H9 (cell line): Measurements from ENCODE around the gene CENPP. TPM values are rescaled to one million over a fixed set of nuclear protein-coding genes. Genes with fewer than 3 reads are reported as not detected.
A peak's percentile ranks its signal among the peaks of the same experiment; 100 is the strongest.
"Not testable (repeated sequence)": the region's sequence is repeated elsewhere in the genome, so short reads cannot be mapped to it uniquely, and the experiment has no call there.

ENCODE experiments used
- DNase-seq: peaks from one replicate; pipeline ENCODE4 v3.0.0-alpha.2; 2017
- H2AFZ ChIP-seq: one replicate; pipeline ENCODE4 v1.6.1; 2013; ENCODE audit warnings: mild to moderate bottlenecking, low read length, control low read depth, moderate library complexity
- H2AK5ac ChIP-seq: 2 replicates; pipeline ENCODE4 v1.6.1; 2013; ENCODE audit warnings: low read length, control low read depth, mixed read lengths; ENCODE audit not compliant: insufficient read length
- H2BK120ac ChIP-seq: one replicate; pipeline ENCODE4 v1.6.1; 2013; ENCODE audit warnings: low read depth, mild to moderate bottlenecking, low read length, control low read depth, inconsistent platforms; ENCODE audit not compliant: poor library complexity, severe bottlenecking
- H2BK12ac ChIP-seq: 2 replicates; pipeline ENCODE4 v1.6.1; 2013; ENCODE audit warnings: low read length, control low read depth, mixed read lengths, low read depth; ENCODE audit not compliant: insufficient read length
- H2BK15ac ChIP-seq: 2 replicates; pipeline ENCODE4 v1.6.1; 2013; ENCODE audit warnings: low read depth, low read length, control low read depth
- H2BK20ac ChIP-seq: one replicate; pipeline ENCODE4 v1.6.1; 2013; ENCODE audit warnings: low read depth, mild to moderate bottlenecking, low read length, control low read depth, inconsistent platforms; ENCODE audit not compliant: poor library complexity, severe bottlenecking
- H2BK5ac ChIP-seq: 2 replicates; pipeline ENCODE4 v1.6.1; 2013; ENCODE audit warnings: low read length, control low read depth, mixed read lengths; ENCODE audit not compliant: insufficient read length
- H3K14ac ChIP-seq: 2 replicates; pipeline ENCODE4 v1.6.1; 2013; ENCODE audit warnings: low read length, control low read depth; ENCODE audit not compliant: insufficient read depth
- H3K18ac ChIP-seq: 2 replicates; pipeline ENCODE4 v1.6.1; 2013; ENCODE audit warnings: low read depth, mild to moderate bottlenecking, mixed read lengths, low read length, control low read depth; ENCODE audit not compliant: insufficient read length
- H3K23ac ChIP-seq: 2 replicates; pipeline ENCODE4 v1.6.1; 2013; ENCODE audit warnings: low read length, control low read depth, mixed read lengths, low read depth; ENCODE audit not compliant: insufficient read length
- H3K23me2 ChIP-seq: 2 replicates; pipeline ENCODE4 v1.6.1; 2013; ENCODE audit warnings: low read depth, mild to moderate bottlenecking, mixed read lengths, low read length, control low read depth; ENCODE audit not compliant: insufficient read length, poor library complexity, severe bottlenecking
- H3K27ac ChIP-seq: 2 replicates; pipeline ENCODE4 v1.5.1; 2013; ENCODE audit warnings: low read length, control low read depth, mixed read lengths, low read depth; ENCODE audit not compliant: insufficient read length
- H3K27me3 ChIP-seq: 2 replicates; pipeline ENCODE4 v1.6.1; 2013; ENCODE audit warnings: low read length, control low read depth, inconsistent platforms; ENCODE audit not compliant: insufficient read depth
- H3K4ac ChIP-seq: 2 replicates; pipeline ENCODE4 v1.6.1; 2013; ENCODE audit warnings: low read depth, mild to moderate bottlenecking, control low read depth, inconsistent platforms, low read length, moderate library complexity
- H3K4me1 ChIP-seq: 2 replicates; pipeline ENCODE4 v1.6.1; 2013; ENCODE audit warnings: low read length, control low read depth, inconsistent platforms; ENCODE audit not compliant: insufficient read depth
- H3K4me2 ChIP-seq: 2 replicates; pipeline ENCODE4 v1.6.1; 2013; ENCODE audit warnings: low read length, control low read depth, mixed read lengths; ENCODE audit not compliant: insufficient read length, insufficient read depth
- H3K56ac ChIP-seq: 2 replicates; pipeline ENCODE4 v1.6.1; 2013; ENCODE audit warnings: low read depth, mild to moderate bottlenecking, mixed read lengths, low read length, control low read depth; ENCODE audit not compliant: insufficient read length
- H3K79me1 ChIP-seq: 2 replicates; pipeline ENCODE4 v1.6.1; 2013; ENCODE audit warnings: low read depth, mild to moderate bottlenecking, moderate library complexity, low read length, control low read depth, inconsistent platforms; ENCODE audit not compliant: insufficient read depth, poor library complexity, severe bottlenecking
- H3K79me2 ChIP-seq: 2 replicates; pipeline ENCODE4 v1.6.1; 2013; ENCODE audit warnings: low read length, control low read depth, inconsistent platforms; ENCODE audit not compliant: insufficient read depth
- H3K9ac ChIP-seq: 2 replicates; pipeline ENCODE4 v1.6.1; 2013; ENCODE audit warnings: low read length, control low read depth, mixed read lengths; ENCODE audit not compliant: insufficient read length; ENCODE audit errors: extremely low read depth
- H3K9me3 ChIP-seq: one replicate; pipeline ENCODE4 v1.6.1; 2013; ENCODE audit warnings: low read depth, low read length, inconsistent platforms; ENCODE audit not compliant: control insufficient read depth
- H3T11ph ChIP-seq: one replicate; pipeline ENCODE4 v1.6.1; 2013; ENCODE audit warnings: mild to moderate bottlenecking, low read length, control low read depth, inconsistent platforms
- H4K20me1 ChIP-seq: one replicate; pipeline ENCODE4 v1.6.1; 2013; ENCODE audit not compliant: control insufficient read depth, insufficient read length, insufficient read depth
- H4K5ac ChIP-seq: 2 replicates; pipeline ENCODE4 v1.6.1; 2013; ENCODE audit warnings: low read depth, mild to moderate bottlenecking, mixed read lengths, low read length, control low read depth; ENCODE audit not compliant: insufficient read length
- H4K8ac ChIP-seq: replicated peaks from 2 replicates; pipeline ENCODE4 v1.6.1; 2013; ENCODE audit warnings: low read length, control low read depth, mixed read lengths, low read depth; ENCODE audit not compliant: insufficient read length
- H4K91ac ChIP-seq: 2 replicates; pipeline ENCODE4 v1.6.1; 2013; ENCODE audit warnings: low read depth, mild to moderate bottlenecking, moderate library complexity, mixed read lengths, low read length, control low read depth; ENCODE audit not compliant: insufficient read length
- H3K27ac Mint-ChIP-seq, 3 experiments: 2 replicates in 2 of 3; 3 replicates in 1 of 3; pipeline ENCODE4 v1.8.0; 2020 to 2021; ENCODE audit warnings: mixed read lengths in 3 of 3, mild to moderate bottlenecking in 1 of 3, moderate library complexity in 1 of 3
- H3K27me3 Mint-ChIP-seq: 2 replicates; pipeline ENCODE4 v1.8.0; 2021; ENCODE audit warnings: low read depth, mild to moderate bottlenecking, moderate library complexity, mixed read lengths
- H3K36me3 Mint-ChIP-seq, 3 experiments: 2 replicates in 2 of 3; 3 replicates in 1 of 3; pipeline ENCODE4 v1.8.0; 2020 to 2021; ENCODE audit warnings: low read depth in 3 of 3, mixed read lengths in 3 of 3; ENCODE audit not compliant: insufficient read depth in 1 of 3
- H3K4me1 Mint-ChIP-seq, 2 experiments: 2 replicates each; pipeline ENCODE4 v1.8.0; 2020; ENCODE audit warnings: mixed read lengths in 2 of 2
- H3K4me3 Mint-ChIP-seq, 2 experiments: 2 replicates in 1 of 2; 3 replicates in 1 of 2; pipeline ENCODE4 v1.8.0; 2020 to 2021; ENCODE audit warnings: mild to moderate bottlenecking in 2 of 2, mixed read lengths in 2 of 2, moderate library complexity in 1 of 2
- H3K9me3 Mint-ChIP-seq, 2 experiments: 2 replicates in 1 of 2; 3 replicates in 1 of 2; pipeline ENCODE4 v1.8.0; 2020; ENCODE audit warnings: mild to moderate bottlenecking in 2 of 2, mixed read lengths in 2 of 2, moderate library complexity in 1 of 2
- CTCF ChIP-seq: fragments of 200-600 bp; sonication (generic); conservative IDR thresholded peaks from 3 replicates; pipeline ENCODE4 v1.8.0; 2021; ENCODE audit warnings: antibody characterized with exemption, mild to moderate bottlenecking
- WGBS: extraction: QIAGEN DNeasy Blood & Tissue Kit; methylation state at CpG from one replicate; pipeline ENCODE4 v1.1.7; 2013; ENCODE audit warnings: missing lambda C conversion rate, low lambda C conversion rate, mixed read lengths; ENCODE audit not compliant: insufficient read length; ENCODE audit errors: extremely low coverage; 5-methylcytosine and 5-hydroxymethylcytosine counted together
- total RNA-seq: library from RNA; stranded (reverse); gene quantifications from 2 replicates; pipeline ENCODE4 v1.2.1, GENCODE V29; 2021

The CENPP gene
- total RNA-seq, 1 experiment from 2014 or later: 9.1 TPM

DNA sequence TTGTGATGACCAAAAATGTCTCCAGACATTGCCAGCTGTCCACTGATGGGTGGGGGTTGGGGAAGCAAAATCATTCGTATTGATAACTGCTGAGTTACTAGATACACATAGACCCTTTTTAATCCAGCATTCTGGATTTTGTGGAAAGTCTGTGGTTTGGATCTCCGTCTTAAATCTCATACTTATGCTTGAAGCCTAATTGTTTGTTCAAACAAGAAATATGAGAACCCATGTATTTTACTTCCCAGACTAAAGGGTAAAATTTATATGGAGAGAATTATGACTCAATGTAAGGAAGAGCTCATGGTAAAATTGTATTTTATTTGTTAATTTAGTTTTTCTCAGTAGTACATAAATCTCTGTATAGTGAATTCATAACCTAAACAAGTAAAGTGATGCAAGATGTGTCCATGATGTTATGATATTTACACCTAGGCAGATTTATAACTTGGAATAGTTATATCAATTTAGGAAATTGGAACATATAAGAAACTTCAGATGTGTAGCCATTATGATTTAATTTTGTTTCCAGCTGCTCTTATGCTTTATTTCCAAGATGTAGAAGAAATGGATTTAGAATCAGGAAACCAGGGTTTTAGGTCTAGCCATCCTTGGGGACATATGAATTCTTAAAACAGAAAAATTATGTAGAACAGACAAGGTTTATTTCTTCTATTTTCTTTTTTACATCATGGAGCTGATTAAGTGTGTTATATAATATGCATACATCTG lies 83.2 kb downstream of the CENPP start:
- H3K36me3 Mint-ChIP-seq: no peaks in the 10 kb centered on the region

GRCh38 chr9:92411157-92411556 lies 85.4 kb downstream of the CENPP start:
- H3K23me2 ChIP-seq, H2BK15ac ChIP-seq, H3K56ac ChIP-seq, H4K91ac ChIP-seq, DNase-seq, H2AK5ac ChIP-seq, H3K27me3 Mint-ChIP-seq, H2BK5ac ChIP-seq, H3K23ac ChIP-seq, H3K27me3 ChIP-seq, H2BK20ac ChIP-seq, H3K4me3 Mint-ChIP-seq, H3K18ac ChIP-seq, H3T11ph ChIP-seq, H3K36me3 Mint-ChIP-seq, H4K8ac ChIP-seq, H3K4me1 Mint-ChIP-seq, H3K4ac ChIP-seq, H3K9ac ChIP-seq, H3K27ac ChIP-seq, H3K9me3 ChIP-seq, H3K9me3 Mint-ChIP-seq, H4K5ac ChIP-seq, H3K4me1 ChIP-seq, H4K20me1 ChIP-seq, H2AFZ ChIP-seq, H3K14ac ChIP-seq, H3K4me2 ChIP-seq, H3K79me2 ChIP-seq, H2BK12ac ChIP-seq, H3K79me1 ChIP-seq, H2BK120ac ChIP-seq: not testable (repeated sequence)
- no CpG with 5 or more reads among the region's 4 CpGs for WGBS
- H3K27ac Mint-ChIP-seq: peak overlapping the region in 2 of 3 experiments; percentile 18 to 82; a peak in 1 of 7 replicates

More for the DNA sequence above, 83.2 kb downstream of the CENPP start:
- H3K9ac ChIP-seq: no peak overlapping the region
- no peak for TF ChIP-seq CTCF
- no peak overlapping the region for H2BK5ac ChIP-seq
- H3K23me2 ChIP-seq: no peaks in the 10 kb centered on the region
- no peak overlapping the region for H3K27ac ChIP-seq
- 0 out of 4 replicates have a peak, but pooled peaks cover 0 to 3% of the 10 kb centered on the region in 2 experiments for H3K4me1 Mint-ChIP-seq
- no peak overlapping the region for H2AFZ ChIP-seq
- H3K9me3 Mint-ChIP-seq: no peaks in the 10 kb centered on the region
- no peaks in the 10 kb centered on the region for H3K27me3 Mint-ChIP-seq
- H3K14ac ChIP-seq: no peak overlapping the region
- H3K56ac ChIP-seq: no peak overlapping the region
- H3K23ac ChIP-seq: no peak overlapping the region
- H3K18ac ChIP-seq: no peak overlapping the region
- no peak overlapping the region for H4K8ac ChIP-seq
- H2BK12ac ChIP-seq: no peak overlapping the region
- H3K27ac Mint-ChIP-seq: no peak overlapping the region
- H3K79me1 ChIP-seq: no peaks in the 10 kb centered on the region
- H4K20me1 ChIP-seq: no peaks in the 10 kb centered on the region
- H3K27me3 ChIP-seq: no peaks in the 10 kb centered on the region
- no peak overlapping the region for H2BK15ac ChIP-seq
- DNase-seq: no peak
- H4K5ac ChIP-seq: no peak overlapping the region
- no peak overlapping the region for H2BK20ac ChIP-seq
- no peak overlapping the region for H2AK5ac ChIP-seq
- no peak overlapping the region for H3T11ph ChIP-seq
- H4K91ac ChIP-seq: no peak overlapping the region
- H3K79me2 ChIP-seq: no peaks in the 10 kb centered on the region
- H3K4ac ChIP-seq: no peak overlapping the region
- no CpG with 5 or more reads among the region's 2 CpGs for WGBS
- no peak overlapping the region for H3K4me3 Mint-ChIP-seq
- H3K9me3 ChIP-seq: no peaks in the 10 kb centered on the region
- H3K4me1 ChIP-seq: no peaks in the 10 kb centered on the region
- no peak overlapping the region for H2BK120ac ChIP-seq
- no peak overlapping the region for H3K4me2 ChIP-seq
